ENCODE results near the gene LTBP3. TPM values are rescaled to one million over a fixed set of nuclear protein-coding genes. Genes with fewer than 3 reads are reported as not detected.

LTBP3 gene
- total and polyA plus RNA-seq, 9 of the 15 experiments (the other 6 are each of a cell fraction or from before 2014, with no cell fraction given), result 0.06 to 20.5 (median 4.8) TPM

DNA sequence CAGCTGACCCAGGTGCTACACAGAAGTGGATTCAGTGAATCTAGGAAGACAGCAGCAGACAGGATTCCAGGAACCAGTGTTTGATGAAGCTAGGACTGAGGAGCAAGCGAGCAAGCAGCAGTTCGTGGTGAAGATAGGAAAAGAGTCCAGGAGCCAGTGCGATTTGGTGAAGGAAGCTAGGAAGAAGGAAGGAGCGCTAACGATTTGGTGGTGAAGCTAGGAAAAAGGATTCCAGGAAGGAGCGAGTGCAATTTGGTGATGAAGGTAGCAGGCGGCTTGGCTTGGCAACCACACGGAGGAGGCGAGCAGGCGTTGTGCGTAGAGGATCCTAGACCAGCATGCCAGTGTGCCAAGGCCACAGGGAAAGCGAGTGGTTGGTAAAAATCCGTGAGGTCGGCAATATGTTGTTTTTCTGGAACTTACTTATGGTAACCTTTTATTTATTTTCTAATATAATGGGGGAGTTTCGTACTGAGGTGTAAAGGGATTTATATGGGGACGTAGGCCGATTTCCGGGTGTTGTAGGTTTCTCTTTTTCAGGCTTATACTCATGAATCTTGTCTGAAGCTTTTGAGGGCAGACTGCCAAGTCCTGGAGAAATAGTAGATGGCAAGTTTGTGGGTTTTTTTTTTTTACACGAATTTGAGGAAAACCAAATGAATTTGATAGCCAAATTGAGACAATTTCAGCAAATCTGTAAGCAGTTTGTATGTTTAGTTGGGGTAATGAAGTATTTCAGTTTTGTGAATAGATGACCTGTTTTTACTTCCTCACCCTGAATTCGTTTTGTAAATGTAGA lies 57.6 kb downstream of the LTBP3 start (continued):
- TF ChIP-seq NR2C1 (IDR thresholded peaks at IDR 0.05) (no peak), NR2C1 (tag; IDR thresholded peaks at IDR 0.05) (no peak), ATF7 (IDR thresholded peaks at IDR 0.05) (no peak), TRIM28 (IDR thresholded peaks at IDR 0.05) (no peak), HSF4 (CRISPR knock-in tag; IDR thresholded peaks at IDR 0.05; ENCODE audit: borderline replicate concordance) (no peak), E2F3 (CRISPR knock-in tag; IDR thresholded peaks at IDR 0.05) (no peak), STAT5B (CRISPR knock-in tag; IDR thresholded peaks at IDR 0.05) (no peak), RNF2 (IDR thresholded peaks at IDR 0.05) (no peak), ZNF212 (CRISPR knock-in tag; IDR thresholded peaks at IDR 0.05) (peak; percentile 72), ZNF507 (tag; conservative IDR thresholded peaks at IDR 0.05) (no peak), ZNF3 (CRISPR knock-in tag; IDR thresholded peaks at IDR 0.05) (no peak), CBX1 (IDR thresholded peaks at IDR 0.05; ENCODE audit: low read depth) (peak; percentile 66; the same call in 1 of the 2 replicates), EHMT2 (IDR thresholded peaks at IDR 0.05) (no peak), ILF3 (IDR thresholded peaks at IDR 0.05; ENCODE audit: borderline replicate concordance) (peak; percentile 89), BDP1 (IDR thresholded peaks at IDR 0.05; ENCODE audit: insufficient read depth, insufficient read length) (no peak), CTBP1 (IDR thresholded peaks at IDR 0.05; ENCODE audit: borderline replicate concordance) (no peak), CAMTA2 (CRISPR knock-in tag; conservative IDR thresholded peaks at IDR 0.05) (0 out of 2 replicates have a peak, but pooled peaks have one; percentile 6), SREBF1 (IDR thresholded peaks at IDR 0.05; ENCODE audit: borderline replicate concordance, low read depth, low read length) (no peak)
- TF ChIP-seq, protein P1, sequence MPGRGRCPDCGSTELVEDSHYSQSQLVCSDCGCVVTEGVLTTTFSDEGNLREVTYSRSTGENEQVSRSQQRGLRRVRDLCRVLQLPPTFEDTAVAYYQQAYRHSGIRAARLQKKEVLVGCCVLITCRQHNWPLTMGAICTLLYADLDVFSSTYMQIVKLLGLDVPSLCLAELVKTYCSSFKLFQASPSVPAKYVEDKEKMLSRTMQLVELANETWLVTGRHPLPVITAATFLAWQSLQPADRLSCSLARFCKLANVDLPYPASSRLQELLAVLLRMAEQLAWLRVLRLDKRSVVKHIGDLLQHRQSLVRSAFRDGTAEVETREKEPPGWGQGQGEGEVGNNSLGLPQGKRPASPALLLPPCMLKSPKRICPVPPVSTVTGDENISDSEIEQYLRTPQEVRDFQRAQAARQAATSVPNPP (IDR thresholded peaks at IDR 0.05; ENCODE audit: borderline replicate concordance, insufficient read depth, insufficient read length), result no peak
- TF ChIP-seq, protein P2, sequence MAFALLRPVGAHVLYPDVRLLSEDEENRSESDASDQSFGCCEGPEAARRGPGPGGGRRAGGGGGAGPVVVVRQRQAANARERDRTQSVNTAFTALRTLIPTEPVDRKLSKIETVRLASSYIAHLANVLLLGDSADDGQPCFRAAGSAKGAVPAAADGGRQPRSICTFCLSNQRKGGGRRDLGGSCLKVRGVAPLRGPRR (CRISPR knock-in tag; IDR thresholded peaks at IDR 0.05), result no peak
- TF ChIP-seq, protein P3, sequence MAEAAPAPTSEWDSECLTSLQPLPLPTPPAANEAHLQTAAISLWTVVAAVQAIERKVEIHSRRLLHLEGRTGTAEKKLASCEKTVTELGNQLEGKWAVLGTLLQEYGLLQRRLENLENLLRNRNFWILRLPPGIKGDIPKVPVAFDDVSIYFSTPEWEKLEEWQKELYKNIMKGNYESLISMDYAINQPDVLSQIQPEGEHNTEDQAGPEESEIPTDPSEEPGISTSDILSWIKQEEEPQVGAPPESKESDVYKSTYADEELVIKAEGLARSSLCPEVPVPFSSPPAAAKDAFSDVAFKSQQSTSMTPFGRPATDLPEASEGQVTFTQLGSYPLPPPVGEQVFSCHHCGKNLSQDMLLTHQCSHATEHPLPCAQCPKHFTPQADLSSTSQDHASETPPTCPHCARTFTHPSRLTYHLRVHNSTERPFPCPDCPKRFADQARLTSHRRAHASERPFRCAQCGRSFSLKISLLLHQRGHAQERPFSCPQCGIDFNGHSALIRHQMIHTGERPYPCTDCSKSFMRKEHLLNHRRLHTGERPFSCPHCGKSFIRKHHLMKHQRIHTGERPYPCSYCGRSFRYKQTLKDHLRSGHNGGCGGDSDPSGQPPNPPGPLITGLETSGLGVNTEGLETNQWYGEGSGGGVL (CRISPR knock-in tag; IDR thresholded peaks at IDR 0.05), result no peak
- TF ChIP-seq, protein P4, sequence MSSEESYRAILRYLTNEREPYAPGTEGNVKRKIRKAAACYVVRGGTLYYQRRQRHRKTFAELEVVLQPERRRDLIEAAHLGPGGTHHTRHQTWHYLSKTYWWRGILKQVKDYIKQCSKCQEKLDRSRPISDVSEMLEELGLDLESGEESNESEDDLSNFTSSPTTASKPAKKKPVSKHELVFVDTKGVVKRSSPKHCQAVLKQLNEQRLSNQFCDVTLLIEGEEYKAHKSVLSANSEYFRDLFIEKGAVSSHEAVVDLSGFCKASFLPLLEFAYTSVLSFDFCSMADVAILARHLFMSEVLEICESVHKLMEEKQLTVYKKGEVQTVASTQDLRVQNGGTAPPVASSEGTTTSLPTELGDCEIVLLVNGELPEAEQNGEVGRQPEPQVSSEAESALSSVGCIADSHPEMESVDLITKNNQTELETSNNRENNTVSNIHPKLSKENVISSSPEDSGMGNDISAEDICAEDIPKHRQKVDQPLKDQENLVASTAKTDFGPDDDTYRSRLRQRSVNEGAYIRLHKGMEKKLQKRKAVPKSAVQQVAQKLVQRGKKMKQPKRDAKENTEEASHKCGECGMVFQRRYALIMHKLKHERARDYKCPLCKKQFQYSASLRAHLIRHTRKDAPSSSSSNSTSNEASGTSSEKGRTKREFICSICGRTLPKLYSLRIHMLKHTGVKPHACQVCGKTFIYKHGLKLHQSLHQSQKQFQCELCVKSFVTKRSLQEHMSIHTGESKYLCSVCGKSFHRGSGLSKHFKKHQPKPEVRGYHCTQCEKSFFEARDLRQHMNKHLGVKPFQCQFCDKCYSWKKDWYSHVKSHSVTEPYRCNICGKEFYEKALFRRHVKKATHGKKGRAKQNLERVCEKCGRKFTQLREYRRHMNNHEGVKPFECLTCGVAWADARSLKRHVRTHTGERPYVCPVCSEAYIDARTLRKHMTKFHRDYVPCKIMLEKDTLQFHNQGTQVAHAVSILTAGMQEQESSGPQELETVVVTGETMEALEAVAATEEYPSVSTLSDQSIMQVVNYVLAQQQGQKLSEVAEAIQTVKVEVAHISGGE (CRISPR knock-in tag; IDR thresholded peaks at IDR 0.05), result 0 out of 6 replicates have a peak, but pooled peaks of 1 of the 3 experiments have one; percentile 28
